Measurements from ENCODE around the gene CFAP74.

- TF ChIP-seq EZH2 (IDR thresholded peaks at IDR 0.05; ENCODE audit: borderline replicate concordance, low read depth, low read length, severe bottlenecking) (no peak), CTCF (IDR thresholded peaks at IDR 0.05; ENCODE audit: borderline replicate concordance, extremely low read depth, low read length, poor library complexity, severe bottlenecking) (no peak)
Observed at GRCh38 chr1:1911350-1912041, 92.1 kb downstream of the CFAP74 start.

All from DND-41 (cell line).